H1 (cell line): ENCODE results near the gene CACNA1G. TPM values are rescaled to one million over a fixed set of nuclear protein-coding genes. Genes with fewer than 3 reads are reported as not detected.

Source experiments
- CTCF ChIA-PET: fragments of 300-600 bp; sonication (Branson Sonifier 250); formaldehyde crosslinking; loops from one replicate; lab custom pipeline; 2021; ENCODE audit not compliant: partially characterized antibody; lab: Charles Lee
- POLR2A ChIA-PET: fragments of 300-600 bp; sonication (Branson Sonifier 250); formaldehyde crosslinking; loops from one replicate; lab custom pipeline; 2021; ENCODE audit warnings: inconsistent platforms; ENCODE audit not compliant: partially characterized antibody; lab: Charles Lee
- DNase-seq, 2 experiments: peaks; one replicate each; pipeline versions ENCODE4 v3.0.0 to v3.0.0-alpha.2; 2010 to 2022; ENCODE audit warnings: low spot score in 2 of 2, low read depth in 1 of 2, mixed read lengths in 1 of 2
- FAIRE-seq: peaks from 2 replicates; lab custom pipeline; 2011; peaks lifted over from hg19 to GRCh38; lab: Jason Lieb, UNC
- H2AFZ ChIP-seq: 2 replicates; pipeline ENCODE4 v1.8.1; 2012; ENCODE audit warnings: low read length, inconsistent platforms
- H2AK5ac ChIP-seq: 2 replicates; pipeline ENCODE4 v1.6.1; 2013; ENCODE audit warnings: low read depth, low read length
- H2BK120ac ChIP-seq: replicated peaks from 2 replicates; pipeline ENCODE3; 2013; ENCODE audit warnings: low read depth, low read length, inconsistent platforms
- H2BK12ac ChIP-seq: 2 replicates; pipeline ENCODE4 v1.6.1; 2013; ENCODE audit warnings: low read depth, low read length
- H2BK15ac ChIP-seq: 2 replicates; pipeline ENCODE4 v1.6.1; 2013; ENCODE audit warnings: low read length
- H2BK20ac ChIP-seq: 2 replicates; pipeline ENCODE4 v1.6.1; 2013; ENCODE audit warnings: low read length
- H2BK5ac ChIP-seq: 2 replicates; pipeline ENCODE4 v1.6.1; 2013; ENCODE audit warnings: low read depth, low read length
- H3K14ac ChIP-seq: 2 replicates; pipeline ENCODE4 v1.6.1; 2013; ENCODE audit warnings: inconsistent platforms; ENCODE audit not compliant: insufficient read length
- H3K18ac ChIP-seq: 2 replicates; pipeline ENCODE4 v1.6.1; 2013; ENCODE audit warnings: low read length; ENCODE audit errors: extremely low read depth
- H3K23ac ChIP-seq: 2 replicates; pipeline ENCODE4 v1.6.1; 2013; ENCODE audit warnings: inconsistent platforms; ENCODE audit not compliant: insufficient read length
- H3K23me2 ChIP-seq: 2 replicates; pipeline ENCODE4 v1.6.1; 2013; ENCODE audit warnings: low read depth, low read length
- H3K27ac ChIP-seq: 2 replicates; pipeline ENCODE4 v1.6.1; 2011; ENCODE audit warnings: low read depth, low read length, inconsistent platforms
- H3K27me3 ChIP-seq, 4 experiments: replicated peaks in 1 of 4; 1 replicate in 1 of 4; 2 replicates in 3 of 4; pipeline versions ENCODE4 v1.6.1 to v1.8.1; 2011 to 2013; ENCODE audit warnings: low read length in 3 of 4, mild to moderate bottlenecking in 3 of 4, inconsistent platforms in 2 of 4, mixed read lengths in 2 of 4, moderate library complexity in 1 of 4; ENCODE audit not compliant: control insufficient read depth in 3 of 4, insufficient read depth in 3 of 4; ENCODE audit errors: extremely low read depth in 1 of 4
- H3K36me3 ChIP-seq, 4 experiments: 2 replicates each; pipeline versions ENCODE4 v1.6.1 to v1.8.1; 2011 to 2013; ENCODE audit warnings: mild to moderate bottlenecking in 4 of 4, low read length in 3 of 4, moderate library complexity in 2 of 4, control low read depth in 1 of 4, inconsistent platforms in 1 of 4; ENCODE audit not compliant: insufficient read depth in 4 of 4, control insufficient read depth in 2 of 4
- H3K4ac ChIP-seq: replicated peaks from 2 replicates; pipeline ENCODE3; 2013; ENCODE audit warnings: low read length, low read depth, mixed read lengths, inconsistent platforms; ENCODE audit not compliant: insufficient read length
- H3K4me1 ChIP-seq, 4 experiments: replicated peaks in 1 of 4; 1 replicate in 1 of 4; 2 replicates in 3 of 4; pipeline versions ENCODE4 v1.6.1 to v1.8.1; 2011 to 2013; ENCODE audit warnings: low read length in 3 of 4, inconsistent platforms in 2 of 4, mixed read lengths in 1 of 4; ENCODE audit not compliant: insufficient read depth in 4 of 4, control insufficient read depth in 3 of 4
- H3K4me2 ChIP-seq, 2 experiments: 2 replicates each; pipeline versions ENCODE4 v1.6.1 to v1.8.1; 2011 to 2013; ENCODE audit warnings: low read depth in 2 of 2, low read length in 2 of 2, control low read depth in 1 of 2, inconsistent platforms in 1 of 2, mild to moderate bottlenecking in 1 of 2; ENCODE audit not compliant: insufficient read depth in 1 of 2
- H3K4me3 ChIP-seq, 4 experiments: fragments of 200-600, 300-600 bp in 1 of 4; sonication (generic), shearing (Covaris generic), sonication (Bioruptor Twin) in 1 of 4; 2 replicates each; pipeline versions ENCODE4 v1.5.1 to v1.8.1; 2011 to 2016; ENCODE audit warnings: low read length in 4 of 4, low read depth in 3 of 4, control low read depth in 2 of 4, inconsistent platforms in 2 of 4, mild to moderate bottlenecking in 2 of 4, mixed read lengths in 1 of 4, moderate library complexity in 1 of 4; ENCODE audit not compliant: insufficient read depth in 2 of 4; ENCODE audit errors: extremely low read depth in 1 of 4
- H3K56ac ChIP-seq: replicated peaks from 2 replicates; pipeline ENCODE3; 2013; ENCODE audit warnings: low read depth, mild to moderate bottlenecking, mixed read lengths, low read length, inconsistent platforms; ENCODE audit not compliant: insufficient read length
- H3K79me1 ChIP-seq: 2 replicates; pipeline ENCODE4 v1.6.1; 2013; ENCODE audit warnings: low read depth, low read length, control low read depth
- H3K79me2 ChIP-seq, 2 experiments: 2 replicates each; pipeline versions ENCODE4 v1.6.1 to v1.8.1; 2012 to 2013; ENCODE audit warnings: low read length in 2 of 2, mild to moderate bottlenecking in 2 of 2, inconsistent platforms in 1 of 2; ENCODE audit not compliant: insufficient read depth in 2 of 2, control insufficient read depth in 1 of 2
- H3K9ac ChIP-seq, 4 experiments: replicated peaks in 1 of 4; 1 replicate in 1 of 4; 2 replicates in 3 of 4; pipeline versions ENCODE4 v1.6.1 to v1.8.1; 2011 to 2013; ENCODE audit warnings: low read depth in 3 of 4, low read length in 3 of 4, control low read depth in 2 of 4, mild to moderate bottlenecking in 2 of 4, moderate library complexity in 2 of 4, inconsistent platforms in 1 of 4; ENCODE audit errors: extremely low read depth in 1 of 4
- H3K9me3 ChIP-seq, 2 experiments: 2 replicates each; pipeline versions ENCODE4 v1.6.1 to v1.8.1; 2012 to 2013; ENCODE audit warnings: mild to moderate bottlenecking in 2 of 2, moderate library complexity in 2 of 2, control low read depth in 1 of 2, inconsistent platforms in 1 of 2, low read depth in 1 of 2, low read length in 1 of 2, mixed read lengths in 1 of 2; ENCODE audit not compliant: insufficient read depth in 2 of 2
- H4K20me1 ChIP-seq, 2 experiments: replicated peaks in 1 of 2; 2 replicates each; pipeline versions ENCODE3 to v1.8.1; 2011 to 2013; ENCODE audit warnings: inconsistent platforms in 2 of 2, low read length in 2 of 2, mild to moderate bottlenecking in 1 of 2; ENCODE audit not compliant: insufficient read depth in 2 of 2, control insufficient read depth in 1 of 2
- H4K5ac ChIP-seq: 2 replicates; pipeline ENCODE4 v1.6.1; 2013; ENCODE audit warnings: low read length, low read depth, mixed read lengths, inconsistent platforms; ENCODE audit not compliant: insufficient read length
- H4K8ac ChIP-seq: 2 replicates; pipeline ENCODE4 v1.8.0; 2013; ENCODE audit warnings: mild to moderate bottlenecking, moderate library complexity, low read length, inconsistent platforms; ENCODE audit not compliant: insufficient read depth; ENCODE audit errors: extremely low read depth
- H4K91ac ChIP-seq: replicated peaks from 2 replicates; pipeline ENCODE3; 2013; ENCODE audit warnings: low read length, mixed read lengths, inconsistent platforms; ENCODE audit not compliant: insufficient read length
- TBP ChIP-seq: IDR thresholded peaks from 2 replicates; pipeline ENCODE4 v1.6.1; 2011; ENCODE audit warnings: low read depth, low read length, improper control_type of control experiment
- WGBS, 2 experiments: shearing (Covaris generic) in 1 of 2; methylation state at CpG; one replicate each; pipeline versions ENCODE4 v1.1.6 to v1.1.7; 2013 to 2015; ENCODE audit warnings: low lambda C conversion rate in 2 of 2, mixed read lengths in 2 of 2, inconsistent platforms in 1 of 2, low coverage in 1 of 2, missing lambda C conversion rate in 1 of 2; ENCODE audit not compliant: insufficient replicate concordance in 2 of 2, insufficient coverage in 1 of 2, insufficient read length in 1 of 2; ENCODE audit errors: extremely low coverage in 1 of 2, missing lambda C conversion rate in 1 of 2; 5-methylcytosine and 5-hydroxymethylcytosine counted together
- polyA plus RNA-seq, 7 experiments: library from polyadenylated mRNA; depleted of rRNA in 3 of 7; stranded (reverse) in 5 of 7; unstranded in 2 of 7; fragments of >200 nt in 5 of 7; fragments of 200-250 nt in 2 of 7; gene quantifications; 1 replicate in 5 of 7; 2 replicates in 1 of 7; 4 replicates in 1 of 7; pipeline versions ENCODE4 v1.2.1 to v1.2.3, GENCODE V29; 2011 to 2013; ENCODE audit warnings: missing spikeins in 2 of 7, mixed read lengths in 2 of 7
- total RNA-seq: library from RNA; stranded (reverse); fragmentation: NEBNext Ultra II Directional; extraction: Animal tissue kit (Norgen Biotek cat#: 25700); gene quantifications from 2 replicates; pipeline ENCODE4 v1.2.1, GENCODE V29; 2021

Gene CACNA1G
- total and polyA plus RNA-seq, 2 of the 8 experiments (the other 6 are each of a cell fraction or from before 2014, with no cell fraction given): 2.9 to 4.9 TPM

DNA sequence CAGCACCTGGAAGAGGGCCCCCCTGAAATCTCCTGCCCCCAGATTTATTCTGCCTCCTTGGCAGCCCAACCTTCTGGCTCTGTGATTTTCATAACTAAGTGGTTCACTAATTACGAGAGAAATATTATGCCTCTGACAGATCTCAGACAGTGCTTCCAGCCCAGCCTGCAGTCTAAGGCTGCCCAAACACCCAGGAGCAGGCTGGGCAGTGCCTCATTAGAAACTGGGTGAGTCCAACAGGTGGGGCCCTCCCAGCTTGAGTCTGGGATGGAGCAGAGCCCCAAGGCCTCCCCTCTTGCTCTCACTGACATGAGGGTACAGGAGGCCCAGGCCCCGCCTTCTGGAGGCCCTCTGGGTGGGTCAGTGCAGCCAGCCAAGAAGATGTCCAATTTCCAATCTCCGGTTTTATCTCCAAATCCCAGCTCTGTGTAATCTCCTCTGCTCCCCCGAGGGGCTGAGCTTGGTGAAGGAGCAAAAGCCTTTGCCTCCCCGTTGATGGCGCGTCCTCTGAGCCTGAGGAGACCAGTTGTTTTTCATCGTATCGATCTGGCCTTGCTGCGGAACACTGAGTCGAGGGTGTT, 54.0 kb downstream of the CACNA1G start:
- Histone ChIP-seq H2BK15ac (no peak overlapping the region), H3K4me3 (no peak overlapping the region), H3K23ac (no peak overlapping the region), H4K91ac (no peak overlapping the region), H3K9ac (no peak overlapping the region), H2BK20ac (no peak overlapping the region), H3K79me1 (no peaks in the 10 kb centered on the region), H3K18ac (no peak overlapping the region), H2BK5ac (no peak overlapping the region), H3K4ac (no peak overlapping the region), H3K27me3 (no peaks in the 10 kb centered on the region), H3K36me3 (no peaks in the 10 kb centered on the region), H3K79me2 (no peaks in the 10 kb centered on the region), H4K20me1 (peaks cover 0 to 2% of the 10 kb centered on the region in 2 experiments), H3K9me3 (no peaks in the 10 kb centered on the region), H3K14ac (no peak overlapping the region), H2BK12ac (no peak overlapping the region), H3K56ac (no peak overlapping the region), H4K8ac (no peak overlapping the region), H2AK5ac (no peak overlapping the region), H2BK120ac (no peak overlapping the region), H4K5ac (no peak overlapping the region), H3K27ac (no peak overlapping the region), H3K23me2 (no peaks in the 10 kb centered on the region), H3K4me2 (no peak overlapping the region), H2AFZ (no peak overlapping the region), H3K4me1 (peaks cover 0 to 1% (median 0%) of the 10 kb centered on the region in 4 experiments; a peak in 1 of 7 replicates)
- DNase-seq (no peak), FAIRE-seq (no peak)
- WGBS, 2 experiments: 72% methylated on average over 11 of the region's 11 CpGs; no CpG with 5 or more reads in 1 of the 2 experiments
- ChIA-PET POLR2A (interaction anchor here (1.4 kb wide), 1 partner anchor 52 kb away, joined by 4 read pairs; no protein-coding TSS in a partner anchor), CTCF (interaction anchor here (0.7 to 19.7 kb wide), 7 partner anchors 11 to 64 kb away, joined by 3 to 300 read pairs (median 5); partner anchors contain the start of gene ABCC3)
- no peak for TF ChIP-seq TBP
